GM18519 (cell line): ENCODE results near the gene DLG2.

Experiments used
- ATAC-seq: cut with Tn5 transposase; IDR thresholded peaks from one replicate; pipeline ENCODE4 v1.9.1; 2021; ENCODE audit warnings: mild to moderate bottlenecking, moderate library complexity; ENCODE audit not compliant: unreplicated experiment, low FRiP score

Gene DLG2

DNA sequence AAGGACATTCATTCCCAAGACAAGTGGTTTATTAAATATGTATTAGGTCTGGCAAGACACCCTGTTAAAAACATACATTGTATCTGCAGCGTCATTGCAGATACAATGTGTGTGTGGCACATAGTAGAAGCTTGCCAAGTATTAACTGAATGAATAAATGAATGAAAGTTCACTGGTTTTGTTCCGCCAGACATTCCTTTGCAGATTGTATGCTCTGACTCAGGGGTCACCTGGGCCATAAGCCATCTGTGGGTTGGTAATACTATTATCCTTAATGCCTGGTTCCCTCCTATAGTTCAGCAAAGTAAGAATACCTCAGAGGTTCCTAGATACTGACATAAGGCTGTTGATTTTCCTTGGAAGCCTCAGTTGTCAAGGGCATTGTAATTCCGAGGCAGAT, 1963.7 kb downstream of the DLG2 start:
- no peak for ATAC-seq

DNA sequence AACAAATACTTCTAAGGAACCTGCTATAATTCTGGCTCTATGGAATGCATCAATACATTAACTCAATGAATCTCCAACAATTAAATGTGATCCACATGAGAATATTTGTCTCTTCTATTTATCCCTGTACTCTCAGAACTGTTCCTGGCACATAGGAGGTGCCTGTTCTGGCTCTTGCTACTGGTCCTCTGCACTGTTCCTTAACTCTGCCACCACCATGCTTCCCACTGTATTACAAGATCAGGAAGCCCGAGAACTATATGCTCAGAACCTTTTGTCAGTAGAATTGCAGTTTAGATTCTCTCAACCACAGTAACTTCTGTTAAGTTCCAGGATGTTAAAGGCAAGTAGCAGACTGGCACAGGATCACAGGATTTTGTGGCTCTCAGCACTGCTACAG, 1964.7 kb downstream of the DLG2 start:
- ATAC-seq, result no peak

DNA sequence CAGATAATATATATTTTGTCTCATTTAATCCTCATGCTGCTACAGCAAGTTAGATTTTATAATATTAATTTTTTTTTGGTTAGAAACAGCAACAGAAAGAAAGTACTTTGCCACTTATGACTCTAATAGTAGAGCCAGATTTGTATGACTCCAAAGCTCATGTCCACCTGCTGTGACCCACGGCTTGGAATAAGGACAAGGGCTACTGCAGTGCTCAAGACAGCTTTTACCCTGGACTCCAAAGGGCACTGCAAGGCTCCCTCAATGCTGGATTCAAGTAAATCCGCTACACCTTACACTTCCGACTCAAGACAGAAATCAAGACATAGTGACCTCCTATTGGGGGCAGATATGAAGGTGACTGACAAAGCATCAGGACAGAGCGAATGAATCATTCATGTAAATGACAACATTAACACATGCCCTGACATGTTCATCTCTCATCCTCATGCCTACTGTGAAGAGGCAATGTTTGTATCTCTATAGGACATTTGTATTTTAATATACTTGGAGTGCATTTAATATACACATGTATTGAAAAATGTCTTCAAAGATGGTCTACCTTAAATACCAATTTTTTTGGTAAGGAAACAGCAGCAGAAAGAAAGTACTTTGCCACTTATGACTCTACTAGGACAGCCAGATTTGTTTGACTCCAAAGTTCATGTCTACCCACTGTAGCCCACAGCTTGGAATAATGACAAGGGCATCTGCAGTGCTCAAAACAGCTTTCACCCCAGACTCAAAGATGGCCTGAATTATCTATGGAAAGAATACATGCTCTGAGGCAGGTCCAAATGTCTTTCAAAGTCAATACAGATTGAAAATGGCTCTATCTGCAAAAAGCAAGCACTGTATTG, 1965.4 kb downstream of the DLG2 start:
- no peak for ATAC-seq

DNA sequence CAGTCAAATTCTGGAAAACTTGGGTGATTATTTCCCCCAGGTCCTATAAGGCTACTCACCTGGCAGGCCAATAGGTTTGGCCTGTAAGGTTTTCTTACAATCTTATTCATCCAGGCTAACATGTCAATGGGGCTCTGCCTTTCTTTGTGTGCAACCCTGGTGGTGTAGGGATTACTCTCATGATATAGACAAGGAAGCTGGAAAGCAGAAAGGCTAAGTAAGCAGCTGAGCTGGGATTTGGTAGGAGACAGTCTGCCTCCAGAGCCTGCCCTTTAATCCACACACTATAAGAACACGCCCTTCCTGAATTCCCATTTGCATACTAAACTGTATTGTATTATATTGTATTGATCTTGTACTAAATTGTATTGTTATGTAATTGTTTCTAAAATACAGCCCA, 1967.7 kb downstream of the DLG2 start:
- no peak for ATAC-seq

DNA sequence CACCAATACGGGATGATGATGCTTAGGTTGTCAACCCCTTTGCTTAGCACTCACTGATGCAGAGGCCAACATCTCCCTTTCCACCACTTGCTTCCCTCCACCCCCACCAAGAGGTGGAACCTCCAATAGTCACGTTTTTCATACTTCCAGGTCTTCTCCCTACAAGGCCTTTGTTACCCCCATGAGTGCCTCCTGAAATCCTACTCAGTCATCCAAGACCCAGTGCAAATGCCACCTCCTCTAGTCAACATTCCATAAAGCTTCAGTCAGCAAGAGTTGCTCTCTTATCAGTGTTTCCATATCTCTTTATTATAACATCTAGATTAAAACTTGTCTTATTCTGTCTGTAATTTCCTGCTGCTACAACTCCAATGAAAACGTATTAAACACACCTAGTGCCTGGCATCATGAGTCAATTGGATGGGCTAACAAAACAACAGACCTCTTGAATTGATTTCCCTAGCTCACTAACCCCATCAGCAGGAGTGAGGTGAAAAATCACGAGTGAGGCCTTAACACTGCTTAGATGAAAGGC, 1970.3 kb downstream of the DLG2 start:
- no peak for ATAC-seq

DNA sequence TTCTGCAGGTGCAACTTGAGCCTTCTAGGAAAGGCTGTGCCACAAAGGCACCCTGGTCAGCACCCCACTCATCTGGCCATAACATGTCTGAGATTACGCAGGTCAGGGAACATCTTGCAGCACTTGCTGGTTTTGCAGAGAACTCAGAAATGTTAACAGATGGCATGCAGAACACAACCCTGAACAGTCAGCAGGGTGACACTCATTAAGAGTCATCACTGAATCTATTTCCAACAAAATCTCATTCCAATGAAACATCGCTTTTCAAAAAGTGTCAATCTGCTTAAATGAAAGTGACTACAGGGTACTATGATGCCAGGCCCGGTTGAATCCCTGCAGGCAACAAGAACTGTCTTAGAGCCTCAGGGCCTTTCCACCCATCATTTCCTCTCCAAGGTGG, 1971.2 kb downstream of the DLG2 start:
- no peak for ATAC-seq

DNA sequence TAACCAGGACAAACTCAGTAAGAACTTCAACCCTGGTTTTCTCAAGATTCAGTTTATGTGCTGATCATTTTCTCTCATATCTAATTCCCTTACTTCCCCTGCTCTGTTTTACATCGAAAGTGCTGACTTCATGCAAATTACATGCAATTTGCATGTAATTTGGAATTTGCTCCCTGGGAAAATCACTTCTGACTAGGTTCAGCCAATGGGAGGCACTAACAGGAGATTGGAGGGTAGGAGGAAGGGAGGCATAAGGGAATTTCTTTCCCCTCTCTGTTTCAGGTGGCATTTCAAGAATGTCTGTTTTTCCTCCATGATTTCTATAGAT, 1977.7 kb downstream of the DLG2 start:
- no peak for ATAC-seq

DNA sequence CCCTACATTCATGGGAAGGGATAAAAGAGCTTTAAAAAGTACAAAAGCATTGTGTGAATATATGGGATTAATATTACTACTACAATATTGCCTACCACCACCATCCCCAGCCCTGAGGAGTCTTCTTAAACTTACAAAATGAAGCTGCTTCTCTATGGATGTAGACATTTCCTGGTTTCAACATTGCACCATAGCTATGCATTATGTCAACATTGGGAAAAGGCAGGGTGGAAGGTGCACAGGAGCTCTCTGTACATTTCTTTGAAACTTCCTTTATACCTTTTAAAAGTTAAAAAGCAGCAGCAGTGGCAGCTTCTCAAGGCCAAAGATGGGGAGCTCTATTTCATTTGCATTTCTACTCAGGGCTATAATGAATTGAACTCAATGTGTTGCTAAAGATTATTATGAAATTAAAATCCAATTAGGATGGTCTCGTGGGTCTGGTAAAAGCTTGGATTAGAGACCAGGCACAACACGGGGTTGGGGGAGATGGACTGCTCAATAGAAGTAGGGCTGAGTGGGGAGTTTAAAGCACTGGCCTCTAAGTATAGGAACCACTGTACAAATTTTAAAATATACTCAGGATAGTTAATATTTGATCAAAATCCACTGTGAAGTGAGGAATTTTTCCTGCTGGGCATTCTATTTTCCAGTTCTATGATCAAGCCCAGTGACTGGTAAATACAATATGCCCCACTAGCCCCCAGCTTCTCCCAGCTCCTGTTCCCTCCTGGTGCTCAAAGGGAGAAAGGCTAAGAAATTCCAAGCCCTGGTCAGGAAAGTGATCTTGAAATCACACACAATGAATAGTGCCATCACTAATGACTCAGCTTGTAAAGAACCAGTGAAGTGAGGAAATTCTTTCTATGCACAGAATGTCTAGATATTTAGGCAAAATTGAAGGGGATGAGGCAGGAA, 1978.3 kb downstream of the DLG2 start:
- ATAC-seq, result no peak

DNA sequence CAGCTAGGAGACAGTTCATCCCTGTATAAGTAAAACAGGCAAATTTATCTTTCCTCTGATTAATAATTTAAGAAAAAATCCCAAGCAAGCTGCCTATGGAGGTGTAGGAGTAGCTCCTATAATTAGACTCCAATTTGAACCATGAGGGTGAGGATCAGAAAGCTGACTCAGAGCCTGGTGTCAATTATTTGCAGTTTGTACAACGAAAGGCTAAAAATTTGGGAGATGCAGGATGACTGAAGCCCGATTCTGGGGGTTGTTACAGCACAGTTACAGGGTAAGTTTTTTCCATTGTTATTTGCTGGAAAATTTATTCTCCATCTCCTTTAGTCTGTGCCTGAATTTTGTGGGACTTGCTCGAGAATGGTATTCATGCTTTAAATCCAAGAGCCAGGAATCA, 1981.6 kb downstream of the DLG2 start:
- ATAC-seq, result no peak

DNA sequence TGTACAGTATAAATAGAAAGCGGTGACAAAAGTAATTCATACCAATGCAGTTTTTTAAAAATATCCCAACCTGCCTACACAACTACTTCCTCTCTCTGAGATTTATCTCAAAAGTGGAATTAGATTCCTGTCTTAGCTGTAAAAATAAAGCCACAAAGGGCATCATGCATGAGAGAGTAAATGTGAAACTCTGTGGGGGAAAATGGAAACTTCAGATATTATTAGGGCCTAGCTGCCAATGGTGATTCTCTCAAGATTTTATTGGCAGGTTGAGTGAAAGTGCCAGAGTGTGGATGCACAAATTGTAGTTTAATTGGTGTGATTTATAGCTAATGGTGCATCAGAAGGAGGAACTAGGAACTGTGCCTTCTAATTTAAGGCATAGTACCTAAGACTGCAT, 1984.0 kb downstream of the DLG2 start:
- no peak for ATAC-seq

DNA sequence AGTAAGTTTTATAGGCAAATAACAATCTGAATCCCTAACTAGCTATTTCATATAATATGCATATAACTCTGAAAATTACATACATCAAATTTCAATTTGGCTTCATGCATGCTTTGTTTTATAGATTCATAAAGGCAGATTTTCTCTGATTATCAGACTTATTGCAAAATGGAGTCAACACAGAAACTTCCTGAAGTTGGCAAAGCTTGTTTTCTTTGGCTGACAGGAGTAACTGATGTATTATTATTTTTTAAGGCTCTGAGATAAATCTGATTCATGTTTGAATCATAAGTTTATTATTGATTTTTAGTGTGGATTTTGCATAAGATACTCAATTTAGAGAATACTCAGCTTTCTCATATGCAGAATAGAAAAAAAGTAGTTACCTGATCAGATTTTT, 1984.6 kb downstream of the DLG2 start:
- ATAC-seq, result no peak

DNA sequence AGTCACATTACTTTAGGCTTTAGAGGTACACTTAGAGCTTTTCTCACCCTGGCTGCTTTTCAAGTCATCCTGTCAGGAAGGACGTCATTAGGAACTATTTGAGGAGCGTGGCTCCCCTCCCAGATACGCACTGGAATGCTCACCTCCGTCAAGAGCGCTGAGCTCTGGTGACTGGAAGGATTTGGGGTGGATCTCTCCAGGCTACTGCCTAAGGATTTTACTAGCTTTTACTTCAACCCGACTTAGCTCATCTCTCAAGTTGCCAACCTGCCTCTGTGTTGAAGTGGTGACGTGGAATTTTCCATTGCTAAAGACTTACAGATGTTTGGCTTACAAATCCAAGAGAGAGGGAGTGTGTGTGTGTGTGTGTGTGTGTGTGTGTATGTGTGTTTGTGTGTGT, 1985.6 kb downstream of the DLG2 start:
- ATAC-seq, result no peak

DNA sequence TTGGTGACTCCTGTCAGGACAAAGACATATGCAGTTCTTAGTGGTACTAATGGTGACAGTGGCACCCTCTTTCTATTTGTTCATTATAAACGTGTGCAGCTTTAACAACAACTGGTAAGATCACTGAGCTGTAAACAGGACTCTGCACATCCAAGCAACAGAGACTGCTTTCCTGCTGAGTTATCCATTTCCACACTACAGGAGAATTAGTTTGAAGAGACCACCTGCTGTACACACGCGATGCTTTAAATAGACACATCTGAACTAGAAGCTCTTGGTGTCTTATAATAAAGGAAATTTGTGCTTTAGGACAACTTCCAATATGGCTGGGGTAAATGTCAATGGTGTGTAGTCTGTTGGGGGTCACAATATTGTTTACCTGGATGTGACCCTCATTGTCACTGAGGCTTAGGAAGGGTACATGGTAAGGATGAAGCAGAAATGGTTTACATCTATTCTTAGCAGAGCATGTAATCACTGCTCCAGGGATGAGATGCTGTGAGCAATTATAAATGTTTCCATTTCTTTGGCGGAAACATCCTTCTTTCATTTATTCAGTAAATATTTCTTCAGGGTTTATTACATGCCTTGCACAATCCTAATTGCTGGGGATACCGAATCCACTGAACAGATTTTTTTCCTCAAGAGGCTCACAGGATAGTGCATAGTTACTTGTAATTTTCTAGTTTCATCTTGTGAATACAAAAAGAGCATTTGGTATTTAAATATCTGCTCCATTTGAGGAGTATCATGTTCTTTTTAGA, 1987.0 kb downstream of the DLG2 start:
- no peak for ATAC-seq

DNA sequence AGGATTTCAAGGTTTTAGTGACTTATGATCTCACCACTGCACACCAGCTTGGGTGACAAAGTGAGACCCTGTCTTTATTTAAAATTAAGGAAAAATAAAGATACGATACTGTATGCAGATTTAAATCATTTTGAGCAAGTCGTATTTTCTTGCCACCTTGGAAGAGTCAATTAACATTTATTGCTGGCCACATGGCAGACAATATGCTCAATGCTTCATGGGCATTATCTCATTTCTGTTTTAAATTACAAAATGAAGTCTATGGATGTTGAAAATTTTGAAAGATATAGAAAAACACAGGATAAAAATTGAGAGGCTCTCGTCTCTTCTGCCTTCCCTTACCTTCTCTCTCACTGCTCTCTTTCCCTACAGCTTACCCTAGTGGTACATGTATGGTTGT, 1992.0 kb downstream of the DLG2 start:
- no peak for ATAC-seq

DNA sequence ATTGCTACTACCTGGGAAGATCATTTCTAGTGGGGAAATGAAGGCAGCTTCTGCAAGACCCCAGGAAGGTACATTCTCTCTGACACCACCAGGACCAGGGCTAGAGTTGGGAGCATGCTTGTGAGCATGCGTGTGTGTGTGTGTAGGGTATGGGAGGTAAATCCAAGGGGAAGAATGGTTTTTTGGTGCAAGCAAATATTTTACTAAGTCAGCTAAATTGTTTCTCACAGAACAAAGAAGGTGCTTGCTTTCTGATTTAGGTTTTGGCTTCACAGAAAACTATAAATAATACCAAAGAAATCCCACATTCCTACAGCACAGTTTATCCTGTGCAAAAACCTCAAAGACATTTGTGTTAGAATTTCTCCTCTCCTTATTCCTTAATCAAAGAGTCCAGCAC, 1996.9 kb downstream of the DLG2 start:
- no peak for ATAC-seq

DNA sequence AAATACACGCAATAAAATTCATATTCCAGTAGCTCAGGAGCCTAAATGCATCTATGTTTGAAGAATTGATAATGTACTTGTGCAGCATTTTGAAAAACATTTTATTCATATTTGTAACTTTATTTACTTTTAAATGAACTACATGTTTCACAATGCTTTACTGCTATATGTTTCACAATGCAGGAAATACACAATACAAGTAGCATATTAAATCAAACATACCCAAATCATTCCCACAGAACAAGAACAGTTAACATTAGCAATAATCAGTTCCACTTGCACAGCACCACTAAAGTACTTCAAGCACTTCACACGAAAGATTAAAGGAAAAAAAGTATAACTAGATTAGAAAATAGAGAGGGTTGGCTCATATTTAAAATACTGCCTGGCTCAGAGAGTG, 1997.4 kb downstream of the DLG2 start:
- no peak for ATAC-seq

DNA sequence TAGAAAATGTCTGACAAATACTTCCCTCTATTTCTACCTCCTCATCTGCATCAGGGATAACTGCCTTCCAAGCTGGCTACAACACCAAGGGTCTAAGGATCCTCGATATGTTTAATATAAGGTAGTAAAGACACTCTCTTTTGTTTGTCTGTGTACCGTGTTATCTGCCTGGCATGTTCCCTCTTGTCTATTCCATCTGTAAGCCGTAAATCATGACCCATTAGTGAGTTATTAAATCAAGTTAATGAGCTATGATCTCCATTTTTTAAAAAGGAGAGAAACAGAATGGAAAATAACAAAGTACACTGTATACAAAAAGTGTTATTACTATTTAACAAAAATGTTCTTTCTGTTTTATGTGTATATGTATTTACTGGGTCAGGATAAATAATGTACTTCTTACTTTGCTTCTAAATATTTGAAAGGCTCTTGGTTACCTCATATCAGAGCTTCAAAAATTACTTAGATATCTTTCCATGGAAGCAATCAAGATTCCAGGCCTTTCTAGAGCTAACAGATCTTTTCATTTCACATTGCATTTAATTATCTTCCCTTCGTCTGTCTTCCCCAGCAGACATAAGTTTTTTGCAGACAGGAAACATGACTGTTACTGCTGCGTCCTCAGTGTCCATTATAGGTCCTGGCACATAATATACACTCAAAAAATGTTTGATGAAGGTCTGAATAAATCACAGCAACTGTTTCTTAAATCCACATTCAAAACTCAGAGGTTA, 1998.4 kb downstream of the DLG2 start:
- ATAC-seq, result no peak

DNA sequence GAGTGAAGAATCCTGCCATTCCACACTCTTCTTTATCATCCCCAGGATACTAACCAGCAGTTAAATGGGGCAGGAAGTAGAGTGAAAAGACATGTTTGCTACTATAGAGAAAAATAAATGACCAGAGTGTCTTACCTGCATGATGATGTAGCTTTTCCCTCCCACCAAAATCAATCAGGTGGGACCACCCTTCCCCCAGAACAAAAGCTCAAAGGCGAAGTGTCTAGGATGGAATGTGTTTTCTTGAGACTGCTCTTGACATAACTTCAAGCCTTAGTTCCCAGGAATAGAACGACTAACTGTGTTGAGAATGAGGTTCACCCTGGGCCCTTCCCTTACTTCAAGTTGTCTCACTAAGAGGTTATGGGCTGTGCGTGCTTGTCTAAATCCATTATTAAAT, 2001.8 kb downstream of the DLG2 start:
- no peak for ATAC-seq

DNA sequence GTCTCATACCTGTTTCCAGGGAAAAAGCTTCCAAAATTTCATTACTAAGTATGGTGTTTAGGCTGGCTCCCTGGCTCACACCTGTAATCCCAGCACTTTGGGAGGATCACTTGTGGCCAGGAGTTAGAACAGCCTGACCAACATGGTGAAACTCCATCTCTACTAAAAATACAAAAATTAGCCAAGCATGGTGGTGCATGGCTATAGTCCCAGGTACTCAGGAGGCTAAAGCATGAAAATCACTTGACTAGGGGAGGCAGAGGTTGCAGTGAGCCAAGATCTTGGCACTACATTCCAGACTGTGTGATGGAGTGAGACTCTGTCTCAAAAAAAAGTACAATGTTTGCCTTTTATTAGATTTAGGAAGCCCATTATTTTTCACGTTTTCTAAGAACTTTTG, 2009.5 kb downstream of the DLG2 start:
- ATAC-seq, result no peak

DNA sequence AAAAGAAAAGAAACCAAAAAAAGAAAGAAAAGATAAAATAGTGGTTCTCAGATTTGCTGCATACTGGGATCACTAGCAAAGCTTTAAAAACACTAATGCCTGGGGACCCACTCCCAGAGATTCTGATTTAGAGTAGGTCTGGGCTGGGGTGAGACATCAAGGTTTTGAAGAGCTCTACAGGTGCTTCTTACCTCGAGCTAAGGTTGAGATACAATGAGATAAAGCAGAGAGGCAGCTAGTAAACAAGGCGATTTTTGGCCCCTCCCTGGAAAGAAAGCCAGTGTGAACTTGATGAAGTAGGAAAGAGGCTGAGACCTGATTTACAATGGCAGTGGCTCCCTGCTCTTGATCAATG, 2013.4 kb downstream of the DLG2 start:
- ATAC-seq, result peak; percentile 11
